ENCODE results near the gene ELOA. TPM values are rescaled to one million over a fixed set of nuclear protein-coding genes. Genes with fewer than 3 reads are reported as not detected.

The ELOA gene
- total RNA-seq, 2 experiments from 2014 or later: 28.1 to 33.0 TPM

DNA sequence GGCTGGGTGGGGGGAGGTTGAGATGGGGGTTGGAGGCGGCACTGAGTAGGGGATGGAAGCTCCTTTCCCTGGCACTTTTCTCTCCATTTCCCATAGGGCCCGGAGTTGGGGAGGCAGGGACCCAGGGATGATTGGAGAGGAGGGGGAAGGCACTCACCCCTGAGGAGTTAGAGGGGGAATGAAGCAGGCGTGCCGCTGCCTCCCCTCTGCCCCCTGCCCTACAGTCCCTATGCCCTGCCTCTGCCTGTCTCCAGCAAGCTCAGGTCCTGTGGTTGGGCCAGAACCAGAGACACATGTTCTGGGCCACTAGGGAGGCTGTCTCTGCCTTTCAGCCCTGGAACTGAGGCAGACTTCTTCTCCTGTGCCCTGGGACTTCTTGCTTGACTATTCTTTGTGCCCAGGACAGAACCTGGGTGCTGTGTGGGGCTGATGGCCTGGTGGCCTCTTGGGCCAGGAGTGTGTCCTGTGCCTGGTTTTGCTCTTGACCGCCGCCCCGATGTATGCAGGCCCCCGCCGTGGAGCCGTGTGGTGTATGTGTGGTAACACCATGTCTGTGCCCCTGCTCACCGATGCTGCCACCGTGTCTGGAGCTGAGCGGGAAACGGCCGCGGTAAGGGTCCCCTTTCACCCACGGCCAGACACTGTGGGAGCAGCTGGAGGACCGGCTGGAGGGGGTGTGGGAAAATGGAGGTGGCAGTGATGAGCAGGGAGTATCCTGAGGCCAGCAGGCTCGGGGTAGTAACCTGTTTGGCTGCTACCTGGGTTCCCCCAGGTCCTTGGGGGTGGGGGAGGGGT lies 49.1 kb downstream of the ELOA start:
- ChIA-PET CTCF (interaction anchor here (1.0 to 1.9 kb wide), 3 partner anchors 18 to 47 kb away, joined by 3 to 6 read pairs (median 4); no protein-coding TSS in a partner anchor), POLR2A (interaction anchor here (0.9 to 3.1 kb wide), 6 partner anchors 9 to 49 kb away, joined by 3 to 40 read pairs (median 7); partner anchors contain the start of genes ELOA, GALE, HMGCL and PITHD1)
- peak overlapping the region in 1 of 2 donors; percentile 34 for H3K27ac ChIP-seq (ENCODE audit: low read depth in 1 of 2, low read length in 2 of 2)
- Mint-ChIP-seq H3K36me3 (ENCODE audit: low read depth) (peaks cover 42% of the 10 kb centered on the region), H3K4me1 (ENCODE audit: low read depth) (peaks cover 28% of the 10 kb centered on the region), H3K4me3 (peak overlapping the region; percentile 99), H3K27me3 (no peaks in the 10 kb centered on the region), H3K9me3 (no peaks in the 10 kb centered on the region), H3K27ac (peak overlapping the region; percentile 95)
- DNase-seq (peak in 2 of 14 experiments; percentile 32 to 38), ATAC-seq (ENCODE audit: poor library complexity) (no peak)
- peak overlapping the region; percentile 81 for H3K4me3 ChIP-seq (ENCODE audit: low read length)
- H3K4me1 ChIP-seq (ENCODE audit: insufficient read depth, low read length): peaks cover 32% of the 10 kb centered on the region
- H3K36me3 ChIP-seq (ENCODE audit: insufficient read depth, low read length): peaks cover 35% of the 10 kb centered on the region
- H3K9me3 ChIP-seq (ENCODE audit: control insufficient read depth in 1 of 2, insufficient read depth in 1 of 2, low read length in 2 of 2): no peaks in the 10 kb centered on the region
- H3K27me3 ChIP-seq (ENCODE audit: control insufficient read depth in 1 of 2, insufficient read depth in 2 of 2, low read length in 2 of 2): no peaks in the 10 kb centered on the region
- intact Hi-C loops (cut with DNase I, micrococcal nuclease): loop anchor here in 1 of 2 experiments (10.0 kb wide), 1 partner anchor 1452 kb away; the partner anchor contains the start of gene RSRP1
- TF ChIP-seq, protein P1, sequence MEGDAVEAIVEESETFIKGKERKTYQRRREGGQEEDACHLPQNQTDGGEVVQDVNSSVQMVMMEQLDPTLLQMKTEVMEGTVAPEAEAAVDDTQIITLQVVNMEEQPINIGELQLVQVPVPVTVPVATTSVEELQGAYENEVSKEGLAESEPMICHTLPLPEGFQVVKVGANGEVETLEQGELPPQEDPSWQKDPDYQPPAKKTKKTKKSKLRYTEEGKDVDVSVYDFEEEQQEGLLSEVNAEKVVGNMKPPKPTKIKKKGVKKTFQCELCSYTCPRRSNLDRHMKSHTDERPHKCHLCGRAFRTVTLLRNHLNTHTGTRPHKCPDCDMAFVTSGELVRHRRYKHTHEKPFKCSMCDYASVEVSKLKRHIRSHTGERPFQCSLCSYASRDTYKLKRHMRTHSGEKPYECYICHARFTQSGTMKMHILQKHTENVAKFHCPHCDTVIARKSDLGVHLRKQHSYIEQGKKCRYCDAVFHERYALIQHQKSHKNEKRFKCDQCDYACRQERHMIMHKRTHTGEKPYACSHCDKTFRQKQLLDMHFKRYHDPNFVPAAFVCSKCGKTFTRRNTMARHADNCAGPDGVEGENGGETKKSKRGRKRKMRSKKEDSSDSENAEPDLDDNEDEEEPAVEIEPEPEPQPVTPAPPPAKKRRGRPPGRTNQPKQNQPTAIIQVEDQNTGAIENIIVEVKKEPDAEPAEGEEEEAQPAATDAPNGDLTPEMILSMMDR (IDR thresholded peaks at IDR 0.05): no peak

DNA sequence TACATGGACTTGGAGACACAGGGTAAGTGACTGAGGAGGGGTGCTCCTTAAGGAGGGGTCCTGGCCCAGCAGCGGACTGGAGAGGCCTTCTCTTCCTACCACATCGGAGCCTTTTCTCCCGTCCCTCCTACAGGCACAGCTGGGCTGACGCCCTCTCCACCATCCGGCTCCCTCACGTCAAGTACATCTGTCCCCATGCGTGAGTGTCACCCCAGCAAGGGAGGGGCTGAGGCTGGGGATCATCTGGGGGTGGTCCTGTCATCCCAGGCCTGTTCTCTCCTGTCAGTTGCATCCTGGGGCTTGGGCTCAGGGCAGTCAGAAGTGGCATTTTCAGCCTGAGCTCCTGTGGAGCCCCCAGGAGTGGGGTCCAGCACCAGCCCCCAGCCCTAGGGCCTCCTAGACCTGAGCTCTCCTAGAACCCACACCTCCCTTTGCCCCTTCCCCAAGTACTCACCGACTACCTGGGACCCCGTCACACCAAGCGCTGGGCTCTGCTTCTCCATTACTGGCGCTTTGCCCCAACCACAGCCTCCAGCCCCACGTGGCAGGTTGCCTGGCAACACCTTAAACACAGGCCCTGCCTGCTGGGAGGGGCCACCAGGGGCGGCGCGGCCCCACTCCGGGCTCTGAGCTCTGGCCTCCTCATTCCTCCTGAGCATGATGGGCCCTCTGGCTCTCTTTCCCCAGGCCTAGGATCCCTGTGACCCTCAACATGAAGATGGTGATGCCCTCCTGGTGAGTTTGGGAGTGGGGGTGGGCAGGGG lies 49.9 kb downstream of the ELOA start:
- CTCF ChIA-PET: interaction anchor here (0.6 to 1.9 kb wide), 3 partner anchors 21 to 47 kb away, joined by 3 to 4 read pairs (median 4); no protein-coding TSS in a partner anchor
- H3K27ac ChIP-seq (ENCODE audit: low read depth in 1 of 2, low read length in 2 of 2): peak overlapping the region in 1 of 2 donors; percentile 30
- intact Hi-C loops (cut with DNase I, micrococcal nuclease): loop anchor here in 1 of 2 experiments (10.0 kb wide), 1 partner anchor 1452 kb away; the partner anchor contains the start of gene RSRP1

More for the DNA sequence above, 49.9 kb downstream of the ELOA start:
- Mint-ChIP-seq H3K27ac (peak overlapping the region; percentile 17), H3K9me3 (no peaks in the 10 kb centered on the region), H3K36me3 (ENCODE audit: low read depth) (peaks cover 36% of the 10 kb centered on the region), H3K4me1 (ENCODE audit: low read depth) (peaks cover 28% of the 10 kb centered on the region), H3K4me3 (peak overlapping the region; percentile 75), H3K27me3 (no peaks in the 10 kb centered on the region)
- no peaks in the 10 kb centered on the region for H3K27me3 ChIP-seq (ENCODE audit: control insufficient read depth in 1 of 2, insufficient read depth in 2 of 2, low read length in 2 of 2)
- H3K9me3 ChIP-seq (ENCODE audit: control insufficient read depth in 1 of 2, insufficient read depth in 1 of 2, low read length in 2 of 2): no peaks in the 10 kb centered on the region
- H3K36me3 ChIP-seq (ENCODE audit: insufficient read depth, low read length): peaks cover 33% of the 10 kb centered on the region
- ATAC-seq (ENCODE audit: poor library complexity) (peak; percentile 11), DNase-seq (peak in 5 of 14 experiments; percentile 26 to 74 (median 50))
- POLR2A ChIA-PET: interaction anchor here (0.9 kb wide), 1 partner anchor 32 kb away, joined by 3 read pairs; the partner anchor contains the start of gene HMGCL
- no peak overlapping the region for H3K4me3 ChIP-seq (ENCODE audit: low read length)
- TF ChIP-seq, protein P1 (IDR thresholded peaks at IDR 0.05): no peak
- H3K4me1 ChIP-seq (ENCODE audit: insufficient read depth, low read length): peaks cover 32% of the 10 kb centered on the region
